SK-N-SH (cell line): ENCODE data around the gene LENG8.

Source experiments
- EZH2phosphoT487 ChIP-seq: fragments of 200-600 bp; sonication (generic); IDR thresholded peaks from 2 replicates; pipeline ENCODE4 v1.6.1; 2017; ENCODE audit warnings: low read depth, mixed run types, mild to moderate bottlenecking, antibody characterized with exemption, moderate library complexity, borderline replicate concordance
- TF ChIP-seq, protein P1 (sequence below): IDR thresholded peaks from 2 replicates; pipeline ENCODE4 v1.6.1; 2012; ENCODE audit warnings: mild to moderate bottlenecking, low read depth, low read length, moderate library complexity
- TF ChIP-seq, protein P2 (sequence below): fragments of 200-600 bp; sonication (generic); IDR thresholded peaks from 2 replicates; pipeline ENCODE4 v1.6.1; 2017; ENCODE audit warnings: antibody characterized with exemption, mild to moderate bottlenecking, moderate library complexity
- TF ChIP-seq, protein P3 (sequence below): IDR thresholded peaks from 2 replicates; pipeline ENCODE4 v1.4.0; 2012; ENCODE audit warnings: low read depth

DNA sequence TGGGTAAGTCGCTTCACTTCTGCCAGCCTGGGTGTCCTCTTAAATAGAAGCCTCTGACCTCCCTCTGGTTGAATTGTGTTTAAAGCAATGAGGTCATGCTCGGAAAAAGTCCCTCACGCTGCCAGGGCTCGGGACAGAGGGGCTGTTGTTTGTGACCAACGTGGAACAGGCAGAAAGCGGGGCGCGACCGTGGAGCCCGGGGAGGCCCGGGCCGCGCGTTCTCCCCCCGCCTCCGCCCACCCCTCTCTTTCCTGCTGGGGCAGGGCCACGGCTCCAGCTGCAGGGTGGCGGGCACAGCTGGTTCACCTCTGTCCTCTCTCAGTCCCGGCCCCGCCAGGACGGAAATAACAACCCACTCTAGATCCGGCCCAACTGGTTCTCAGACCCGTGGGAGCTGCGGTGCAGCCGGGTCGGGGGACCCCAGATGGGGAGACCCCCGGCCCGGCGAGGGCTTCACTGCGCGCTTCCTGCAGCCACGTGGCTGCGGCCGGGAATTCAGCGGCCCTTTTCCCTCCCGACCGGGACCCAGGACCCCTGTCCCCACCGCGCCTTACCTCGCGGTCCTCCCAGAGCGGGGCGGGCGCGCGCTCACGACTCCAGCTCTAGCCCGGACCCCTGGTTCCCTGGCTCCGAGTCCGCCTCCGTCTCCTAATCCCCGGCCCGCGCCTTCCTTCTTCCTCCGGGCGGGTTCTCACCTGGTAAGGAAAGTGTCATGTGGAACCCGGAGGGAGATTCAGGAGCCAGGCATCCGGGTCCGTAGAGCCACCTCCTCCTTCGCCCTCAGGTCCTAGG lies 22.2 kb downstream of the LENG8 start:
- TF ChIP-seq, protein P1, sequence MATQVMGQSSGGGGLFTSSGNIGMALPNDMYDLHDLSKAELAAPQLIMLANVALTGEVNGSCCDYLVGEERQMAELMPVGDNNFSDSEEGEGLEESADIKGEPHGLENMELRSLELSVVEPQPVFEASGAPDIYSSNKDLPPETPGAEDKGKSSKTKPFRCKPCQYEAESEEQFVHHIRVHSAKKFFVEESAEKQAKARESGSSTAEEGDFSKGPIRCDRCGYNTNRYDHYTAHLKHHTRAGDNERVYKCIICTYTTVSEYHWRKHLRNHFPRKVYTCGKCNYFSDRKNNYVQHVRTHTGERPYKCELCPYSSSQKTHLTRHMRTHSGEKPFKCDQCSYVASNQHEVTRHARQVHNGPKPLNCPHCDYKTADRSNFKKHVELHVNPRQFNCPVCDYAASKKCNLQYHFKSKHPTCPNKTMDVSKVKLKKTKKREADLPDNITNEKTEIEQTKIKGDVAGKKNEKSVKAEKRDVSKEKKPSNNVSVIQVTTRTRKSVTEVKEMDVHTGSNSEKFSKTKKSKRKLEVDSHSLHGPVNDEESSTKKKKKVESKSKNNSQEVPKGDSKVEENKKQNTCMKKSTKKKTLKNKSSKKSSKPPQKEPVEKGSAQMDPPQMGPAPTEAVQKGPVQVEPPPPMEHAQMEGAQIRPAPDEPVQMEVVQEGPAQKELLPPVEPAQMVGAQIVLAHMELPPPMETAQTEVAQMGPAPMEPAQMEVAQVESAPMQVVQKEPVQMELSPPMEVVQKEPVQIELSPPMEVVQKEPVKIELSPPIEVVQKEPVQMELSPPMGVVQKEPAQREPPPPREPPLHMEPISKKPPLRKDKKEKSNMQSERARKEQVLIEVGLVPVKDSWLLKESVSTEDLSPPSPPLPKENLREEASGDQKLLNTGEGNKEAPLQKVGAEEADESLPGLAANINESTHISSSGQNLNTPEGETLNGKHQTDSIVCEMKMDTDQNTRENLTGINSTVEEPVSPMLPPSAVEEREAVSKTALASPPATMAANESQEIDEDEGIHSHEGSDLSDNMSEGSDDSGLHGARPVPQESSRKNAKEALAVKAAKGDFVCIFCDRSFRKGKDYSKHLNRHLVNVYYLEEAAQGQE = no peak
- TF ChIP-seq, protein P2, sequence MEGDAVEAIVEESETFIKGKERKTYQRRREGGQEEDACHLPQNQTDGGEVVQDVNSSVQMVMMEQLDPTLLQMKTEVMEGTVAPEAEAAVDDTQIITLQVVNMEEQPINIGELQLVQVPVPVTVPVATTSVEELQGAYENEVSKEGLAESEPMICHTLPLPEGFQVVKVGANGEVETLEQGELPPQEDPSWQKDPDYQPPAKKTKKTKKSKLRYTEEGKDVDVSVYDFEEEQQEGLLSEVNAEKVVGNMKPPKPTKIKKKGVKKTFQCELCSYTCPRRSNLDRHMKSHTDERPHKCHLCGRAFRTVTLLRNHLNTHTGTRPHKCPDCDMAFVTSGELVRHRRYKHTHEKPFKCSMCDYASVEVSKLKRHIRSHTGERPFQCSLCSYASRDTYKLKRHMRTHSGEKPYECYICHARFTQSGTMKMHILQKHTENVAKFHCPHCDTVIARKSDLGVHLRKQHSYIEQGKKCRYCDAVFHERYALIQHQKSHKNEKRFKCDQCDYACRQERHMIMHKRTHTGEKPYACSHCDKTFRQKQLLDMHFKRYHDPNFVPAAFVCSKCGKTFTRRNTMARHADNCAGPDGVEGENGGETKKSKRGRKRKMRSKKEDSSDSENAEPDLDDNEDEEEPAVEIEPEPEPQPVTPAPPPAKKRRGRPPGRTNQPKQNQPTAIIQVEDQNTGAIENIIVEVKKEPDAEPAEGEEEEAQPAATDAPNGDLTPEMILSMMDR = no peak
- TF ChIP-seq EZH2phosphoT487 = no peak
- TF ChIP-seq, protein P3, sequence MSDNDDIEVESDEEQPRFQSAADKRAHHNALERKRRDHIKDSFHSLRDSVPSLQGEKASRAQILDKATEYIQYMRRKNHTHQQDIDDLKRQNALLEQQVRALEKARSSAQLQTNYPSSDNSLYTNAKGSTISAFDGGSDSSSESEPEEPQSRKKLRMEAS = no peak
